Mesothelial cell of epicardium (in vitro differentiated cells): ENCODE results near the gene REXO1. TPM values are rescaled to one million over a fixed set of nuclear protein-coding genes. Genes with fewer than 3 reads are reported as not detected.

ENCODE experiments used
- DNase-seq, 2 experiments: peaks; one replicate each; pipeline ENCODE4 v3.0.0; 2021; ENCODE audit warnings: low spot score in 2 of 2; ENCODE audit not compliant: unreplicated experiment in 2 of 2
- H3K27ac Mint-ChIP-seq: 2 replicates; pipeline ENCODE4 v1.8.0; 2021; ENCODE audit warnings: mixed read lengths
- H3K27me3 Mint-ChIP-seq: 2 replicates; pipeline ENCODE4 v1.8.0; 2021; ENCODE audit warnings: low read depth, mixed read lengths
- H3K36me3 Mint-ChIP-seq: 2 replicates; pipeline ENCODE4 v1.8.0; 2021; ENCODE audit warnings: mixed read lengths
- H3K4me1 Mint-ChIP-seq: 2 replicates; pipeline ENCODE4 v1.8.0; 2021; ENCODE audit warnings: mixed read lengths
- H3K4me3 Mint-ChIP-seq: 2 replicates; pipeline ENCODE4 v1.8.0; 2021; ENCODE audit warnings: mild to moderate bottlenecking, moderate library complexity, mixed read lengths
- H3K9me3 Mint-ChIP-seq: 2 replicates; pipeline ENCODE4 v1.8.0; 2021; ENCODE audit warnings: mixed read lengths
- total RNA-seq: library from RNA; stranded (reverse); gene quantifications from 3 replicates; pipeline ENCODE4 v1.2.1, GENCODE V29; 2021
- TF ChIP-seq, protein P1 (sequence below): fragments of 200-600 bp; sonication (generic); IDR thresholded peaks from one replicate; pipeline ENCODE4 v1.5.0; 2021; ENCODE audit warnings: antibody characterized with exemption; ENCODE audit not compliant: unreplicated experiment

The REXO1 gene
- total RNA-seq, 1 donor from 2014 or later: 46.6 TPM

DNA sequence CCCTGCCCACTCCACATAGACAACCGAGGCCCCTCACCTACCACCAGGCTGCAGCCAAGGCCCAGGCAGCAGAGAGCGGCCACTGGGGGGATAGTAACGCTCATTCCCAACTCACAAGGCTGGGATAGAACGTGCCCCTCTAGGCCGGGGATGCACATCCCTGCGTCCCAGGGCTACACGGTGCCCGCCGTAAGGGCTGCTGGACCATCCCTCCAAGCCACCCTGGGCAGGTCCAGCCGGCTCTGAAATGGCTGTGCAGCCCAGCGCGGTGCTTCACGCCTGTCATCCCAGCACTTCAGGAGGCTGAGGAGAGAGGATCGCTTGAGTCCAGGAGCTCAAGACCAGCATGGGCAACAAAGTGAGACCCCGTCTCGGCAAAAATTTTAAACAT, 3.2 kb downstream of the REXO1 start:
- no peak for DNase-seq
- H3K36me3 Mint-ChIP-seq: no peaks in the 10 kb centered on the region
- no peaks in the 10 kb centered on the region for H3K27me3 Mint-ChIP-seq
- peaks cover 17% of the 10 kb centered on the region for H3K4me1 Mint-ChIP-seq
- no peaks in the 10 kb centered on the region for H3K9me3 Mint-ChIP-seq
- TF ChIP-seq, protein P1, sequence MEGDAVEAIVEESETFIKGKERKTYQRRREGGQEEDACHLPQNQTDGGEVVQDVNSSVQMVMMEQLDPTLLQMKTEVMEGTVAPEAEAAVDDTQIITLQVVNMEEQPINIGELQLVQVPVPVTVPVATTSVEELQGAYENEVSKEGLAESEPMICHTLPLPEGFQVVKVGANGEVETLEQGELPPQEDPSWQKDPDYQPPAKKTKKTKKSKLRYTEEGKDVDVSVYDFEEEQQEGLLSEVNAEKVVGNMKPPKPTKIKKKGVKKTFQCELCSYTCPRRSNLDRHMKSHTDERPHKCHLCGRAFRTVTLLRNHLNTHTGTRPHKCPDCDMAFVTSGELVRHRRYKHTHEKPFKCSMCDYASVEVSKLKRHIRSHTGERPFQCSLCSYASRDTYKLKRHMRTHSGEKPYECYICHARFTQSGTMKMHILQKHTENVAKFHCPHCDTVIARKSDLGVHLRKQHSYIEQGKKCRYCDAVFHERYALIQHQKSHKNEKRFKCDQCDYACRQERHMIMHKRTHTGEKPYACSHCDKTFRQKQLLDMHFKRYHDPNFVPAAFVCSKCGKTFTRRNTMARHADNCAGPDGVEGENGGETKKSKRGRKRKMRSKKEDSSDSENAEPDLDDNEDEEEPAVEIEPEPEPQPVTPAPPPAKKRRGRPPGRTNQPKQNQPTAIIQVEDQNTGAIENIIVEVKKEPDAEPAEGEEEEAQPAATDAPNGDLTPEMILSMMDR: no peak
- no peak overlapping the region for H3K27ac Mint-ChIP-seq
- no peak overlapping the region for H3K4me3 Mint-ChIP-seq

DNA sequence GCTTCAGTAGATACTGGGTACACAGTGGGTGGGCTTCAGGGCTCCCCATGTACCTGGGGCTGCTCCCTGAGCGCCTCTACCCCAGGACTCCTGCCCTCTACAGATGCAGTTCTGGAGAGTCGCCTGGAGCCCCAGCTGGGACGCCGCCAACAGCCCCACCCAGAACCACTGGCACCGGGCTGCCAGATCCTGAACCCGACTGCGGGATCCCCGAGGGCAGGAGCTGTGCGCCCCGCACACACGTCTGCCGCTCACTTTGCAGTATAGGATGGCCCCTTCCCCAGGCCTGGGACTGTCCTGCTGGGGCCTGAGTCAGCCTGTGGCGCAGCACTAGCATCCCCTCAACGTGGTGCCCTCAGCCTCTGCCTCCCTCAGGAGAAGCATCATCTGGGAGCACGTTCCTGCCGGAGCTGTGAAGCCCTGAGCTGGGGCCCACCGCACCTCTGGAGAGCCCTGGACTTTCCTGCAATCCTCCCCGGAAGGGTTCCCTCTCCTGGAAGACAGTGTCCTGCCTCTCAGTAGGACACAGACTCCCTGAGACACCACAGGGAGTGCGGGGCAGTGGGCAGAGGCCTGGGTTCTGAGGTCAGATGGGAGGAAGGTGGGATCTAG, 3.7 kb downstream of the REXO1 start:
- TF ChIP-seq, protein P1: no peak
- H3K27ac Mint-ChIP-seq: no peak overlapping the region

DNA sequence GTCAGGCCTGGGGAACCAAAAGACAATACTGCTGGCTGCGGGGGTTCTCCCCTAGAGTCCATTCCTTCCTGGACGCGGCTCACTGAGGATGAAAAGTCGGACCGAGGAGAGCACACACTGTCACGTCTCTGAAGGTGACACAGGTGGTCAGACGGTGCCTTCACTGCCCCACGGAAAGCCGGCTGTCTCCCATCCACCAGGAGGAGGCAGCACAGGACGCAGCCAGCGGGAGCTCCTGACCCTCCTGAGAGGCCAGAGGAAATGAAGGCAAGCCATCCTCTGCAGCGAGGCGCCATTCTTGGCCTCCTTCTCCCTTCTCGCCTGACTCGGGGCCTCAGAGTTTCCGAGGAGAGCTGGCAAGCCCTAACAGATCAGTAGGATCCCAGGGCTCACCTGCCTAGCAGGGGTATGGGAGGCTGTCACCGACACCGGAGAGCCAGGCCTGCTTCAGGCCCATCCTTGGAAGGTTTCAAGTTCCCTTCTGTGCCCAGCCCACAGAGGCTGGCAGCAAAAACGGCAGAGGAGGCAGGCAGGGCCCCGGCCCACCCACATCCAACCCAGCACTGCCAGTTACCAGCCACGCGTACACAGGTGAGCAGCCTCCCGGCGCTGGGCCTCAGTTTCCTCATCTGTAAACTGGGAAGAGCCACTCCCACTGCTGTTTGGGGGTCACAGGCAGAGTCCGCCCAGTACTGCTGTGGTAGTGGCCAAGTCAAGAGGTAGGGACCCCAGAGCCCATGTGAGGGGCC, 4.5 kb downstream of the REXO1 start:
- TF ChIP-seq, protein P1: no peak
- no peak overlapping the region for H3K4me3 Mint-ChIP-seq
- H3K9me3 Mint-ChIP-seq: no peaks in the 10 kb centered on the region

More for the DNA sequence above, 3.7 kb downstream of the REXO1 start:
- Mint-ChIP-seq H3K9me3 (no peaks in the 10 kb centered on the region), H3K36me3 (no peaks in the 10 kb centered on the region), H3K4me3 (peak overlapping the region; percentile 30), H3K4me1 (peaks cover 17% of the 10 kb centered on the region), H3K27me3 (no peaks in the 10 kb centered on the region)
- no peak for DNase-seq

DNA sequence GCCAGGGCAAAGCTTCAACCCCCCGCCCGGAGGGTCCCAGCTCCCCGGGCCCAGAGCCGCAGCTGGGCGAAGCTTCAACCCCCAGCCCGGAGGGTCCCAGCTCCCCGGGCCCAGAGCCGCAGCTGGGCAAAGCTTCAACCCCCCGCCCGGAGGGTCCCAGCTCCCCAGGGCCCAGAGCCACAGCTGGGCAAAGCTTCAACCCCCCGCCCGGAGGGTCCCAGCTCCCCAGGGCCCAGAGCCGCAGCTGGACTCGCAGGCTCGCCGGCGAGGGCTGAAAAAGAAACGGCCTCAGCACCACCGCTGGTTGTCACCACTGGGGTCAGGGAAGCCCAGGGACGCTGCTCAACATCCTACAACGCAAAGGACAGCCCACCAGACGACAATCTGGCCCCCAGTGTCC, 5.2 kb downstream of the REXO1 start:
- H3K36me3 Mint-ChIP-seq: no peaks in the 10 kb centered on the region
- H3K27me3 Mint-ChIP-seq: no peaks in the 10 kb centered on the region
- TF ChIP-seq, protein P1: no peak
- H3K27ac Mint-ChIP-seq: no peak overlapping the region
- no peak overlapping the region for H3K4me3 Mint-ChIP-seq
- DNase-seq: no peak
- H3K9me3 Mint-ChIP-seq: no peaks in the 10 kb centered on the region
- peaks cover 17% of the 10 kb centered on the region for H3K4me1 Mint-ChIP-seq

More for the DNA sequence above, 4.5 kb downstream of the REXO1 start:
- Mint-ChIP-seq H3K27me3 (no peaks in the 10 kb centered on the region), H3K4me1 (peaks cover 17% of the 10 kb centered on the region), H3K36me3 (no peaks in the 10 kb centered on the region), H3K27ac (no peak overlapping the region)
- DNase-seq: no peak

DNA sequence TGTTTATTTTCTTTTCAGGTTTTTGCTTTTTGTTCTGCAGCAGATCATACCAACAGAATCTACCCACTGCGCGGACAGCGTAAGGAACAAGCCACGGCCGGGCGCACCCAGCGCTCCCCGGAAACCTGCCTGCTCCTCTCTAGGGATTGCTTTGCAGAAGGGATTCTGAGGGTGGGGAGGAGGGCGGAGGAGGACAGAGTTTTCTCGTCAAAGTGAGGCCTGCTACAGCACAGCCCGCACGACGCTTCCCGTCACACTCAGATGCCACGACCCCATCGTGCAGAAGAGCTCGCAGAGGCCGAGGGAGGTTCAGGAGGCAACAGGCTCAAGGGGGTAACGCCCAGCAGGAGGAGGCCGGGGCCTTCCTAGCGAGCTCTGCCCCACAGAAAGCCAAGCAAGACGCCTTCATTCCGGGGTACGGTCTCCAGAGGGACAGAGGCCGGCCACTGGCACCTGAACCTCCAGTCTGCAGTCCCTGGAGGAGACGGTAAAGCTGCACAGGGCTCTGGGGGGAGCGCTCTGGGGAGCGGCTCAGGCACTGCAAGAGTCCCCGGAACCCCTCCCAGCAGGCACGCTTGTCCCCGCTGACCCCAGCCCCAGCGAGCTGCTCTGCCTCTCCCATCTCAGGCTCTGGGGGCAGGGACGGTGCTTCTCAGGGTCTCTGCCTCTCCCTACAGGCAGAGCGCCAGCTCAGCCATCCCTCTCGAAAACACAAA, 6.9 kb downstream of the REXO1 start:
- Mint-ChIP-seq H3K9me3 (no peaks in the 10 kb centered on the region), H3K36me3 (no peaks in the 10 kb centered on the region), H3K27me3 (no peaks in the 10 kb centered on the region), H3K4me1 (peaks cover 6% of the 10 kb centered on the region), H3K27ac (no peak overlapping the region), H3K4me3 (no peak overlapping the region)
- TF ChIP-seq, protein P1: no peak
- DNase-seq: no peak
